GM12873 (cell line): Measurements from ENCODE around the gene OTOS.

Experiments
- CTCF ChIP-seq: IDR thresholded peaks from 2 replicates; pipeline ENCODE4 v1.5.1; 2012; ENCODE audit warnings: low read depth, mild to moderate bottlenecking, moderate library complexity, low read length, control low read depth; ENCODE audit not compliant: insufficient read depth; ENCODE audit errors: missing control alignments

Gene OTOS

DNA sequence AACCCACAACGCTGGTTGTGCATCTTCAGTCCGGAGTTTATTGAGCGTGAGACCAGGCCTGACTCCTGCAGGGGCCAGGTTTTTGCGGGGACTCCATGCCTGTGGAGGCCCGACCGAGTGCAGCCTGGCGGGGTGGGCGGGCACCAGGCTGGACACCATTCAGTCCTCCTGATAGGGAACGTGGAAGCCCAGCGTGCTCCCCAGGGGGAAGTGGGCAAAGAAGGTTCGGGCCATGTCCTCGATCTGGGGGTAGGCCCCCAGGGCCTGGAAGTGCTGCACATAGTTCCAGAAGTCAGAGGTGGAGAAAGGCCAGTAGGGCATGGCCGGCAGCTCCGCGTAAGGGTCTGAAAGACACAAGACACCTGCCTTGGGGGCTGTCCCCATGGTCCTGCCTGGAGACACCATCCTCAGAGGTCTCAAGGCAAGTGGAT, 1.4 kb downstream of the OTOS start:
- TF ChIP-seq CTCF, result no peak

DNA sequence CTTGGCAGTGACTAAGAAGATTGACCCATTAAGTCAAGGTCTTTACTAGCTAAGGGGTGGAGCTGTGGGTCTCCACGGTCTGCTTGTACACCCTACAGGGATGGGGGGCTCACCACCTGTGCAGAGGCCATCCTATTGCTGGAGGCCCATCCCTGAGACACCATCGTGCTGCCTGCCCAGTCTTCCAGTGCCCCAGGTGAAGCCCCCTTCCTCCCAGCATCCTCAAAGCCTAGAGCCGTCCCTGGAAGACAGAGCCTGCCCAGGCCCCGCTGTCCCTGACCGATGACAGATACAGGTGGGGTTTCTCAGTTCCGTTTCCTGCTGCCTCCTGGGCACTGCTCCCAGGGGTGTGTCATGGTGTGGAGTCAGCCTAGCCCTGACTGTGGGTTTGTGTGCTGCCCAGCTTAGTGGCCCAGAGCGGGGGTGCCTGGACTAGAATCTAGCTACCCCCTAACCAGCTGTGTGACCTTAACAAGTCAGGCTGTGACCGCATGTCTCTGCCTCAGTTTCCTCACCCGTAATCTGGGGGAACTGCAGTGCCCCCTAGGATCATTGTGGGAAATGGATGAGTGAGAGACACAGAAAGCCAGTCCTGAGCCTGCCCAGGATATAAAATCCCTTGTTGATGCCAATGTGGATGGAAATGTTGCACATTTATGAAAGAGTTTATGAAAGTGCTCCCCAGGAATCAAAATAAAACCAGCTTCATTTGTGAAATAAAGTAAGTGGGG, 2.0 kb downstream of the OTOS start:
- no peak for TF ChIP-seq CTCF

GRCh38 chr2:240137596-240138253, 2.7 kb downstream of the OTOS start:
- TF ChIP-seq CTCF, result no peak

GRCh38 chr2:240136671-240137292, 3.7 kb downstream of the OTOS start:
- no peak for TF ChIP-seq CTCF

DNA sequence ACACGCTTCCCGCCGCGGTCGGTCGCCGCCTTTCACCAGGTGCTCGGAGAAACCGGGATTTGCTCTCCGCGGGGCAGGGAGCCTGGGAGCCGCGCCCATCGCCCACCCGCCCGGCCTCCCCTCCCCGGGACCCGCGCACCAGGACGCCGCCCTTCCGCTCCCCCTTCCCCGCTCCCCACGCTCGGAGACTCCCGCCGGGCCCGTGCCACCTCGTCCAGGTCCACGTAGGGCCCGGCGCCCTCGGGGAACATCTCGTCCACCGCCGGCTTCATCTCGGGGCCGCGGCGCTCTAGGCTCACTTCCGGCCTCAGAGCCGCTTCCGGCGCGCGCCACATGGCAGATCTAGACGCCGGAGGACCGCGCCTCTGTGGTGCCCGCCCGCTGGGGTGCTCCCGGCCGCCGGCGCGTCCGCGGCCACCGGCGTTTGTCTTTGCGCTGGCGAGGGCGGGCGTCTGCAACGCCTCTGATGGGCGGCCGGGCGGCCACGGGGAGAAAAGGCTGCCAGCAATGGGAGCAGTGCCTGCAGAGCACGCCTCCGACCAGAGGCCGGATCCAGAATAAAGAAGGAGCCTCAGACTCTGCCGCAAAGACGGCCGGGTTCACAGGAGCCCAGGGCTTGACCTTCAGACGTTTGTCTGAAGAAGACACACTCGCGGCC, 4.3 kb downstream of the OTOS start, which contains the start of gene COPS9:
COPS9 (minus strand) TSS at position 293 of the 658 bp plus-strand sequence; CDS start at position 272, 21 bp downstream.
- TF ChIP-seq CTCF, result no peak

DNA sequence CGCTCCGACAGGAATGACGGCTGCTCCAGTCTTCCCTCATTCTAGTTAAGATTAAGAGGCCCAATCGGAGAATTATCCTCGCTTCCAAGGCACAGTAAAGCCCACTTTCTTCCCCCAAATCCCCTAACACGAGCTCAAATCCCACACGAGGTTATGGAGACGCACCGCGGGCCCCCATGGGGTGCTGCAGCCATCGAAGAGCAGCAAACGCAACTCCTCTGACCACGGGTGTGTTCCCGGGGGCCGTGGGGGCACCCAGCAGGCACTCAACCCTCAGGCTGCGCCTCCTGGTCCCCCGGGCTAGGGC, 4.8 kb downstream of the OTOS start:
- no peak for TF ChIP-seq CTCF
